GM19395 (cell line): ENCODE data around the gene MAML3.

Experiments
- ATAC-seq: cut with Tn5 transposase; IDR thresholded peaks from one replicate; pipeline ENCODE4 v1.9.1; 2021; ENCODE audit warnings: mild to moderate bottlenecking, moderate library complexity; ENCODE audit not compliant: unreplicated experiment

Gene MAML3

DNA sequence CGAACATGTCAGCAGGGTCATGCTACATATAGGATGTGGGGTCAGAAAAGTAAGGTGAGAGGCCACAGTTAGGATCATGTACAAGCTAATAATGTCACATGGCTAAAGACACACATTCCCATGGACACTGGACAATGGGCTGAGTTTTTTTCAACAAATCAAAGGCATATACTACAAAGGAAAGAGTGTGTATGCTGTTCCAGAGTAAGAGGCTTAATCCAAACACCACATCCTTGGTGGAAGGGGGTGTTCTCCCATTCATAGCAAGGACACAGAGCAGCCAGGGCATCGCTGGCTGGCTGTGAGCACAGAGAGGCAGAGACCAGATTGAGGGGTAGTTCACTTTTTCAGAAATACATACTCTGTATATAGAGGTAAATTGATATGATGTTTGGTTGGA, 356.7 kb downstream of the MAML3 start:
- no peak for ATAC-seq

- no peak for ATAC-seq
Observed at GRCh38 chr4:139795527-139796314, 358.3 kb downstream of the MAML3 start.

DNA sequence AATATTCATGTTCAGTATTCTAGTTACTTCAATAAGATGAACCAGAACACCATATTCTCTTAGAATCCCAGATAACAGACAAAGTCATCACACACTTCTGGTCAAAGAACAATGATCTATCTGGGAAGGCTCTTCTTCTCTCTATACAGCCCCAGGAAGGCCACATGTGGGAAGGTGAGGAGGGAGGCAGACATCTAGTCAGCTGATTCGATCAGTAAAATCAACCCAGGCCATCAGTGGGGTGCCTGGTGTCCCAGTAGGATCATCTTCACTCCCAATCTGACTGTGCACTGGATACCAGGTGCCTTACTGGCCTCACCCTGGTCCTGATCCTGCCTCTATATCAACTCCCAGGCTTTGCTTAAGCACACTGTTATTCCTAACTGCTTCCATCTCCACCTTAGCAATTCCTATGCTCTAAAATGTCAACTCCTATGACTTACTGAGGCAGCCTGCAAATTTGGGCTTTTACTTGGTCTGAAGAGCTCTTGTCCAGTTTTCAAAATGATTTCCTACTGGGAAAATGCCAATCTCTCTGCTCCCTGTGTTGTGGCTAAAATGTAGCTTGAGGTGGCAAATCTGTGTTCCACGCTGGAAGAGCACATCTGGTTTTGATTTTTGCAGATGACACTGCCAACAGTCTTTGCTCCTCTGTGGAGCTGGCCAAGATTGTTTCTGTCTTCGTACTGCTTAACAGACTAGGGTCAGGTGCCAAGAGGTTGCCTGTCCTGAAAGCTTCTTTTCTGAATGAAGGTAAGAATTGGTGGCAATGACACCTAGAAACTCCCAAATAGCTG, 359.6 kb downstream of the MAML3 start:
- no peak for ATAC-seq

DNA sequence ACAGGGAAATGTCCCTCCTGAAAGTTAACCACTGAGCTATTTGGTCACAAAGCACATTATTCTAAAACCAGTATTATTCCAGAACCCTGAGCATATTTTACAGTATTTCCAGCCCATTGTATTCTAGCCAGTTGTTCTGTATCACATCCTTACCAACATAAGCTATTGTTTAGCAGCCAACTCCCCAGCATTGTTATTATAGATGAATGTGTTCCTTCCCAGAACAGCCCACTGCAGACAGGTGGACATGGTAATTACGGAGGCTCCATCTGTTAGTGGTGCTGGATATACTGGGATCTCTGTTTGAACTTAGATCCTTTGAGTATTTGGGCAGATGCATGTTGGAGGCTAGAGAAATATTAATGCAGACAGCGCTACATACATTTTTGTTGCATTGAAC, 362.3 kb downstream of the MAML3 start:
- ATAC-seq = no peak

DNA sequence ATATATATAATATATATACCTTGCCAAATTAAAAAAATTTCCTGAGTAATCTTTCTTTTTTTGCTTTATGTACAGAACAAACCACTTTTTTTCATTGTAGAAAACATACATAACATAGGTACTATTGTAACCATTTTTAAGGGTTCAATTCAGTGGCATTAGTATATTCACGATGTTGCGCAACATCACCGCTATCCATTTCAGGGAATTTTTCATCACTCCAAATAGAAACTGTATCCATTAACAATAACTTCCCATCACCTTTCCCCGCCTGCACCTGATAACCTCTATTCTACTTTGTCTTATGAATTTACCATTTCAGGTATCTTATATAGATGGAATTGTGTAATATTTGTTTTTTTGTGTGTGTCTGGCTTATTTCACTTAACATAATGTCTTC, 363.7 kb downstream of the MAML3 start:
- no peak for ATAC-seq

DNA sequence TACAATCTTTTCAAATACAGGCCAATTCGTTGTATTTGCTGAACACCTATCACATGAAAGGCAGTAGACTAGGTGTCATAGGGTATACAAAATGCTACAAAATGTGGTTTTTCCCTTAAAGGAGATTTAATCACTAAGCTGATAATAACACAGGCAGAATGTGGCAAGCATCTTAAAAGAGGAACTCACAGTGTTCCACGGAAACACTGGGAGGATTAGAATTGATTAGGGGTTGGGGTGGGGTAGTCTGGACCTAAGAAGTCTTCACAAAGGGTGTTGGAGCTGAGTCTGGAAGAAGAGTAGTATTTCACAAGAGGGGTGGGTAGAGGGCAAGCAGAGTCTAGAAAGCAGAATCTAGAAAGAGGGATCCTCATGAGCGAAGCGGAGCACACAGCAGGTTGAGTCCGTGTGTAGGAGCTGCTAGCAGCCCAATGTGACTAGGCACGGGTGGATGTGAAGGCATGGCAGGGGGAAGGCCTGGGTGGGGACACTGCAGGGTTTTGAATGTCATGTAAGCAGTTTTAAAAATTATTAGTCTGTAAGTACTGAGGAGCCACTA, 364.8 kb downstream of the MAML3 start:
- ATAC-seq = no peak

DNA sequence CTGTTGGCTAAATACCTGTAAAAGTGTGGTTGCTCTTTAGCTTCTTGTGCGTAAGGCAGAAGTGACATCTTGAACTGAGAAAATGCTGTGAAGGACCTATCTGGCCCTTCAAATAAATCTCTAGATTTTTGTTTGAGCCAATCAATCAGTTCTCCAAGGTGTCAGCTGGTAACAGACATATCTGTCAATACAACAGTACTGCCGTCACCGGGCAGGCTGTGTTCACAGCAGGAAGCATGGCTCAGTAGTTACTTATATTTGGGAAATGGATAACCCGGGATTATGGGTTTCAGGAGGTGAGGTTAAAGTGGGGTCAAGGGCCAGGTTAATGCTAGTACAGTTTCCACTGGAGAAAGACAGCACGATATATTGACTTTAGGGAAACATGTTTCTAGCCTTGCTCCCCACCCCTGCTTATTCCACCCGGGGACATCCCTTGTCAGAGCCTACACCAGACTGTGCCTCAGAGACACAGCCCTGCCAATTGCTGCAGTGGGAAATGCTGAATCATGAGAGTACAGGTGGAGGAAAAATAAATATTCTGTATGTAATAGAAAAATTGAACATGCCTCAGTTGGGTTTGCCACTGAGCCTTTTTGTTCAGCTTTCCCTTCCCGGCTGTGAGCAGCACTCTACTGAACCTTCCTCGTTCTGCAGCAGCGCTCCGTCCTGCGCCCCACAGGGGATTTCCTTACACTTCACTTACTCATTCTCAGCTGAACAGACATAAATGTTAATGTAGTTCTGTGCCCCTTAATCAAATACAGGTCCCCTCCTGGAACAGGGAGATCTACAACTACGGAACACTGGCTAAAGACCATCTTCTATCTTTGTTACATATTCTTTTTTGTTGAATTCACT, 367.3 kb downstream of the MAML3 start:
- ATAC-seq = no peak

DNA sequence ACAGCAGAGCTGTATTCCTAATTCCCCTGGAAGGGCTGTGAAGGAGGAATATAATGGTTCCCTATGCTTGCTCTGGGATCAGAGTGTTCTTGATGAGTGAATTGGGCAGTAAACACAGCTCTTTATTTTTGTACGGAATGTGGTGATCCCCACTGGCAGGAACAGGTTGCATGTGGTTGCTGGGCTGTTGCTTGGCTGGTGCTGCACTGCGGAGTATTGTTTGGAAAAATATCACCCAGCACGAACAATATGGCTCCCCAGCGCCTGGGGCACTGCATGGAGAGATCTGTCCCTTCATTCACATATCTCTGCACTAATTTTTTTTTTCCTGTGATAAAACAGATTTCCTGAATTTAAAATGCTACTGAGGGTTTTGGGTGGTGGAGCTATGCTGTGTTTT, 368.6 kb downstream of the MAML3 start:
- ATAC-seq = no peak

GRCh38 chr4:139783741-139784484, 370.1 kb downstream of the MAML3 start:
- ATAC-seq = no peak

DNA sequence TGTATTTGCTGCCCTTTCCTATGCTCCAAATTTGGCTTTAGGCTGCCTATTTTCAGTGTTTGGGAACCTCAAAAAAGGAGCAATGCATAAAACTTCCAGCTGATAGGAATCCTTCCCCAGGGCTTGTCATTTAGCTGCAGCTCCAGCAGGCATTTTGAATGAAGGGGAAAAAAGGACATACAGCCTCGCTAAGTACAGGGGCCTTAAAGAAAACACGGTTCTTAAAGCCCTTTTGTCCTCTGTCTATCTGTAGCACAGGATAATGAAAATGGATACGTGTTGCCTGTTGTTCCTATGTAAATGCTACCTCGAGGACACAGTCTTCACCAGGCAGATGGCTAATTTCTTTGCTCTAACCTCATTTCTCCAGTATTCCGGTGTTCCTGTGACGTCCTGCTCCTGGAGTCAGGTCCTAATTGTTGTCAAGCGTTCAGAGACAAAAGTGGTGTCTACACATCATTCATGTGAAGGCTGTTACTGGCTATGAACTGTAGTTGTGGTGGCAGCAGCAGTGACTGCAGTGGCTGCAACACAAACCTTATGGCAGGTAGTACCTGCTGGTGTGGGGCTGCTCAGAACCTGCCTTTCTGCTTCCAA, 371.0 kb downstream of the MAML3 start:
- ATAC-seq = no peak

DNA sequence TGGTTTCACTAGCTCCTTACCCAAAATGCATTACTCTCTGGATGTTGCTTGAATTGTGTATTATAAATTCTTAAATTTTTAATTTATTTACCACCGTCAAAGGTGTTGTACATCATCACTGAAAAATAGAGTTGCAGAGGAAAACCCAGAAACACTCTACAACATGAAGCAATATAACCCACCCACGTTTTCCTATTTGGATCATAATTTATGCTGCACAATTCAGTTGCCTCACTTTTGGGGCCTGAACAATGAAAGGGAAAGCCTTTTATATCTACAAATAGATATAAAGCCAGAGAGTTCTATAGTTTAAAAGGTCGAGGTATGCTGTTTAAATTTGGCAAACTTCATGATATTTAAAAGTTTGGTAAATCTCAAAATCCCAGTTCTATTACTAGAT, 372.9 kb downstream of the MAML3 start:
- no peak for ATAC-seq

GRCh38 chr4:139779691-139780090, 374.3 kb downstream of the MAML3 start:
- ATAC-seq = no peak

DNA sequence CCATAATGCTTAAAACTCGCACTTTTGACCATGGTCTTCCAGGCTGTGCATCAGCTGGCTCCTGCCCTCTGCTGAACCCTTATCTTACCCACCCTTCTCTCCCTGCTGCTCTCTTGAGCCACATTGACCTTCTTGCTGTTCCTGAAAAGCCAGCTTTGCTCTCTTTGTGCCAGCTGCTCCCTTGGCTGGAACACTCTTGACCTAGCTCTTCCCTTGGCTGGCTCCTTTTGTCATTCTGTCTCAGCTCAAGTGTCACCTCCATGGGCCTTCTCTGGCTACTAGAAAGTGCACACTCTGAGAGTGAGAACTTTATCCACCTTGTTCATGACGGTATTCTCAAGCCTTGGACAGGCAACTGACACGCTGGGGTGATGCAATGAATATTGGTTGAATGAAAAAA, 376.2 kb downstream of the MAML3 start:
- no peak for ATAC-seq

DNA sequence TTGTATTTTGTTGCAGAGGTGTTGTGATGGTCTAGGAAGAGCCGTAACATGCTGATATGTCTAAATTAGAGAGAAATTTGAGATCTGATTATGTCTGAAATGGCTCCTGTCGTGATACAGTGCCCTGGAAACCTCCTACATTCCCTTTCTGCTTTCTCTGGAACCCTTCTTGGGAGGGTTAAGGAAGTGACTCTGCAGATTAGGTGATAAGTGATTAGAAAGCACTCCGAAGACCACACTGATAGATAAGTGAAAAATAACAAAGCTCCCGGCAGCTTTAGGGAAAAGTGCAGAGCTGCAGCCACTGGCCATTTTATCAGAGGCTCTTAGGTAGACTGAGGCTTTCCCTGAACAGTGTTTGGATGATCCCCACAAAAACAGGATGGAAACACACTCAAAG, 377.7 kb downstream of the MAML3 start:
- no peak for ATAC-seq

DNA sequence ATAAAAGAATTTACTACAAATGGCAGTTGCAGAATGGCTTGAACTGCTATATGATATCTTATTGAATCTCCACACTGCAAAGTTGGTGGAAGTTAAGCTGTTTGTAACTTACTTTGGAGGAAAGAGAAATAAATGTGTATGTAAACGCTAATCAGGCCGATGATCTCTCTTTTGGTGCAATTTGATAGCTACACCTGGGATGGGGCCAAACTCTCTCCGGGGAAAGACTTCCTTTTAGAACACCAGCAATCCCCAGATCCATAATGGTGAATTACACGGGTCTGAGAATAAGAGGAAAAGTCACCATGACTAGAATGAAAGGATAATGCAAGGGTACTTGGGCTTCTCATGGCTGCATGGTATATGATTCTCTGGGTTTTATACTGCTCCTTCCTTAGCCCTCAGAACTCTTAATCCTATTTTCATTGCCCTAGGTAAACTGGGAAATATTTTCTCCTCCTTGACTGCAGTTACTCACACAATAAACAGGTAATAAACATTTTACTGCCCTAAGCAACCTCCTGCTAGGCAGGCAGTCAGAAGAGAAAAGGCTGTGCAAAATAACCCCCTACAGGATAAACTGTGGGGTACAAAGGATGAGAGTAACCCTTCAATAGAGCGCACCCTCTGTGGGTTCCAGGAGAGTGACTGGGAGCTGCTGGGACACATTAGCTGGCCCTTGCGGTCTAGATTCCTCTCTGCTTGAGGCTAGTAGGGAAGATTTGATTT, 379.1 kb downstream of the MAML3 start:
- ATAC-seq = no peak

DNA sequence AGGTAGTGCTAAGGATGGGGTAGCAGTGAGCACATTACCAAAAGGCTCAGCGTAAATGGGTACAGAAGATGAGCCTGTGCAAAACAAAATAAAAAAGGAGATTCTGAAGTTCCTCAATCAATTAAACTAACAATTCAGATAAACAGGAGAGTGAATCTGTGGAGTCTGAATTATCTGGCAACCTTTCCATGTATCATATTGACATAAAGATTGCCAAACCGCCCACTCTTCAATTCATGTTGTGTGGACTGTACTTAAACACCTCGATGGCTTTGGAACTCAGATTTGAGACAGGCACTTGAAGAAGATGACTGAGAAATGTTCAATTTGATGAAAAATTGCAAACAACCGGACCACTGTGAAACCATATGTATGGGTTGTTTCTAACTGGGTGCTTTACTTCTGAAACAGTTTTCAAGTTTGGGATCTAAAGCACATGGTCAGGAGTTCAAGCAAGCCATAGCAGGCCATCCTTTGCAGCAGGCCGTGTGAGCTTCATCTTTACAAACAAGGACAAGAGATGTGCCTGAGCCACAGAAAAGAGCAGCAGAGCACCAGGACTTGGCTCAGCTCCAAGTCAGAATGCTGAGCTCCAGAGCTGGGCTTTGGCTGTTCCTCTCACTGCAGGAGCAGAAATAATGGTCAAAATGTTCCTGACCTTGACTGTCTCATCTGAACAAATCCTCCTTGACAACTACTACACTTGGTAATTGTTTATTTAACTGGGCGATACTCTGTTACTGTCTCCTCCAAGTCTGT, 380.2 kb downstream of the MAML3 start:
- ATAC-seq = no peak

- no peak for ATAC-seq
Observed at GRCh38 chr4:139770361-139770760, 383.6 kb downstream of the MAML3 start.

DNA sequence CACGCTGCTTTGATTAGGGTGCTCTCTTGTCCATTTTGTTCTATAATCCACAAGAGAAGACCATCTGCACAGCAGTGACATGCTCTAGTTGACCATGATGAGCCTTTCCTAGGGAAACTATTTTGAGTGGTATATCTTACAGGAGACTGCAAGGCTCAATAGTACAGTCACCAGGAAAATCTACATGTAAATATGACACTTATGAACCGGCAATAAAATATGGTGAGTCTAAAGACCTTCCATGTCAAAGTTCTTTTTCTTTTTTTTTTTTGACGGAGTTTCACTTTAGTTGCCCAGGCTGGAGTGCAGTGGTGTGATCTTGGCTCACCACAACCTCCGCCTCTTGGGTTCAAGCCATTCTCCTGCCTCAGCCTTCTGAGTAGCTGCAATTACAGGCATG, 384.6 kb downstream of the MAML3 start:
- ATAC-seq = no peak

DNA sequence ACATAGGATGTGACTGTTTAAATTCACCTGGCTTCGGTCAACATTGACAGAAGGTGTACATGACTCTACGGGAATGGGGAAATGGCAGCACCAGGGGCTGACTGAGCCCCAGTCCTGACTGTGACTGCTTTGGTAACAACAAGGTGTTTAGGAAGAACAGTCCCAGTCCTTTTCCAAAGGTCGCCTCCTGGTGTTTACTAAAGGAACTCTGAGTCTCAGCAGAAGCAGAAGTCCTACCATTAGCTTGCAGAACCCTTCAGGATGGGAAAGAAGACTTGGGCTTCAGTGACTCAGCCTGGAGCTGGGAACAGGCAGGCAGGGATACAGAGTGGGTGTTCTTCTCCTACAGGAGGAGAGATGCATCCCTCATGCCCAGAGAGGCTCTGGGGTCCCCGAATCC, 385.1 kb downstream of the MAML3 start:
- no peak for ATAC-seq
